ENCODE data around the gene DSCAML1. TPM values are rescaled to one million over a fixed set of nuclear protein-coding genes. Genes with fewer than 3 reads are reported as not detected.

Gene DSCAML1
- total RNA-seq, 1 experiment from 2014 or later = not detected

- POLR2A ChIA-PET = no interaction called here
- no peak overlapping the region for H3K4me3 ChIP-seq (replicated peaks in 1 of 2; ENCODE audit: low read depth in 1 of 2, low read length in 2 of 2)
- BruUV-seq (replicated peaks) = no TSS peak
- H3K36me3 ChIP-seq (ENCODE audit: control insufficient read depth in 1 of 2, insufficient read depth in 2 of 2, low read length in 2 of 2) = no peaks in the 10 kb centered on the region
- no peak overlapping the region for H2AFZ ChIP-seq (ENCODE audit: low read depth, low read length, poor library complexity, severe bottlenecking)
- H3K79me2 ChIP-seq (ENCODE audit: insufficient read depth, low read length) = no peaks in the 10 kb centered on the region
- CTCF ChIA-PET = no interaction called here
- H4K20me1 ChIP-seq (ENCODE audit: insufficient read depth) = no peaks in the 10 kb centered on the region
- H3K9me3 ChIP-seq (ENCODE audit: control insufficient read depth in 1 of 2, insufficient read depth in 1 of 2, low read depth in 1 of 2, low read length in 2 of 2) = no peaks in the 10 kb centered on the region
- H3K9me2 ChIP-seq (ENCODE audit: insufficient read depth) = no peaks in the 10 kb centered on the region
- no peak overlapping the region for H3K27ac ChIP-seq (ENCODE audit: low read depth, low read length)
- H3K4me1 ChIP-seq (ENCODE audit: control insufficient read depth in 1 of 2, insufficient read depth in 2 of 2, low read length in 2 of 2) = no peaks in the 10 kb centered on the region
- RAD21 ChIA-PET (ENCODE audit: low non-redundant PET in 1 of 2, low total read pairs in 2 of 2, uncharacterized antibody in 2 of 2, unreplicated experiment in 2 of 2) = no interaction called here
- TF ChIP-seq, protein P1, sequence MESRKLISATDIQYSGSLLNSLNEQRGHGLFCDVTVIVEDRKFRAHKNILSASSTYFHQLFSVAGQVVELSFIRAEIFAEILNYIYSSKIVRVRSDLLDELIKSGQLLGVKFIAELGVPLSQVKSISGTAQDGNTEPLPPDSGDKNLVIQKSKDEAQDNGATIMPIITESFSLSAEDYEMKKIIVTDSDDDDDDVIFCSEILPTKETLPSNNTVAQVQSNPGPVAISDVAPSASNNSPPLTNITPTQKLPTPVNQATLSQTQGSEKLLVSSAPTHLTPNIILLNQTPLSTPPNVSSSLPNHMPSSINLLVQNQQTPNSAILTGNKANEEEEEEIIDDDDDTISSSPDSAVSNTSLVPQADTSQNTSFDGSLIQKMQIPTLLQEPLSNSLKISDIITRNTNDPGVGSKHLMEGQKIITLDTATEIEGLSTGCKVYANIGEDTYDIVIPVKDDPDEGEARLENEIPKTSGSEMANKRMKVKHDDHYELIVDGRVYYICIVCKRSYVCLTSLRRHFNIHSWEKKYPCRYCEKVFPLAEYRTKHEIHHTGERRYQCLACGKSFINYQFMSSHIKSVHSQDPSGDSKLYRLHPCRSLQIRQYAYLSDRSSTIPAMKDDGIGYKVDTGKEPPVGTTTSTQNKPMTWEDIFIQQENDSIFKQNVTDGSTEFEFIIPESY (IDR thresholded peaks at IDR 0.05; ENCODE audit: extremely low read depth, insufficient replicate concordance, low read length) = no peak
- TF ChIP-seq TCF7L2 (IDR thresholded peaks at IDR 0.05; ENCODE audit: borderline replicate concordance, extremely low read depth, insufficient read depth, insufficient read length) (no peak), ZFX (IDR thresholded peaks at IDR 0.05) (no peak)
- no peak for DNase-seq (ENCODE audit: low read depth, low spot score)
- H3K27me3 ChIP-seq (ENCODE audit: insufficient read depth, low read length) = peaks cover 11% of the 10 kb centered on the region; the same call in 1 of the 2 replicates
- intact Hi-C loops (cut with micrococcal nuclease) = no loop called here
- no peak overlapping the region for H3K4me2 ChIP-seq (ENCODE audit: low read length)
- H3K9ac ChIP-seq (ENCODE audit: low read length) = no peak overlapping the region
- ATAC-seq = no peak
Measured at GRCh38 chr11:117768506-117768905, 28.5 kb downstream of the DSCAML1 start.

- H3K9me2 ChIP-seq (ENCODE audit: insufficient read depth) = no peaks in the 10 kb centered on the region
- ChIA-PET RAD21 (ENCODE audit: low non-redundant PET in 1 of 2, low total read pairs in 2 of 2, uncharacterized antibody in 2 of 2, unreplicated experiment in 2 of 2) (no interaction called here), CTCF (no interaction called here), POLR2A (no interaction called here)
- no peak overlapping the region for H3K9ac ChIP-seq (ENCODE audit: low read length)
- H4K20me1 ChIP-seq (ENCODE audit: insufficient read depth) = no peaks in the 10 kb centered on the region
- peaks cover 9% of the 10 kb centered on the region; the same call in 1 of the 2 replicates for H3K27me3 ChIP-seq (ENCODE audit: insufficient read depth, low read length)
- intact Hi-C loops (cut with micrococcal nuclease) = no loop called here
- DNase-seq (ENCODE audit: low read depth, low spot score) (no peak), ATAC-seq (no peak)
- no peaks in the 10 kb centered on the region for H3K79me2 ChIP-seq (ENCODE audit: insufficient read depth, low read length)
- no TSS peak for BruUV-seq (replicated peaks)
- no peaks in the 10 kb centered on the region for H3K4me1 ChIP-seq (ENCODE audit: control insufficient read depth in 1 of 2, insufficient read depth in 2 of 2, low read length in 2 of 2)
- H3K27ac ChIP-seq (ENCODE audit: low read depth, low read length) = no peak overlapping the region
- H3K4me3 ChIP-seq (replicated peaks in 1 of 2; ENCODE audit: low read depth in 1 of 2, low read length in 2 of 2) = no peak overlapping the region
- H3K4me2 ChIP-seq (ENCODE audit: low read length) = no peak overlapping the region
- H3K9me3 ChIP-seq (ENCODE audit: control insufficient read depth in 1 of 2, insufficient read depth in 1 of 2, low read depth in 1 of 2, low read length in 2 of 2) = no peaks in the 10 kb centered on the region
- H2AFZ ChIP-seq (ENCODE audit: low read depth, low read length, poor library complexity, severe bottlenecking) = no peak overlapping the region
- no peaks in the 10 kb centered on the region for H3K36me3 ChIP-seq (ENCODE audit: control insufficient read depth in 1 of 2, insufficient read depth in 2 of 2, low read length in 2 of 2)
- no peak for TF ChIP-seq CEBPB (IDR thresholded peaks at IDR 0.05; ENCODE audit: low read depth)
- TF ChIP-seq JUND (IDR thresholded peaks at IDR 0.05) = no peak
- TF ChIP-seq RAD21 (IDR thresholded peaks at IDR 0.05; ENCODE audit: low read depth) = no peak
- no peak for TF ChIP-seq EZH2phosphoT487 (IDR thresholded peaks at IDR 0.05; ENCODE audit: borderline replicate concordance)
- no peak for TF ChIP-seq TCF7L2 (IDR thresholded peaks at IDR 0.05; ENCODE audit: borderline replicate concordance, extremely low read depth, insufficient read depth, insufficient read length)
- no peak for TF ChIP-seq ZNF274 (IDR thresholded peaks at IDR 0.05; ENCODE audit: low read depth, low read length)
- TF ChIP-seq YY1 (IDR thresholded peaks at IDR 0.05; ENCODE audit: extremely low read depth, insufficient replicate concordance, low read depth, low read length) = no peak
- TF ChIP-seq SRF (IDR thresholded peaks at IDR 0.05; ENCODE audit: low read depth) = no peak
- no peak for TF ChIP-seq REST (IDR thresholded peaks at IDR 0.05; ENCODE audit: low read depth)
- TF ChIP-seq POLR2A (IDR thresholded peaks at IDR 0.05; ENCODE audit: borderline replicate concordance, extremely low read depth, insufficient read depth, insufficient read length) = no peak
- TF ChIP-seq, protein P2, sequence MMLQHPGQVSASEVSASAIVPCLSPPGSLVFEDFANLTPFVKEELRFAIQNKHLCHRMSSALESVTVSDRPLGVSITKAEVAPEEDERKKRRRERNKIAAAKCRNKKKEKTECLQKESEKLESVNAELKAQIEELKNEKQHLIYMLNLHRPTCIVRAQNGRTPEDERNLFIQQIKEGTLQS (IDR thresholded peaks at IDR 0.05) = no peak
Measured at GRCh38 chr11:117767071-117767470, 29.9 kb downstream of the DSCAML1 start.

Measured in HCT116 (cell line).